GM20431 (cell line): ENCODE measurements around the gene KAT5.
"Not testable (repeated sequence)": the region's sequence is repeated elsewhere in the genome, so short reads cannot be mapped to it uniquely, and the experiment has no call there.

Source experiments
- in situ Hi-C: fragments of 300-500 bp; cut with MseI, MboI; formaldehyde crosslinking; loops from one replicate; pipeline ENCODE4 v1.15.0; 2020; ENCODE audit warnings: low sequenced_read_pairs; ENCODE audit not compliant: unreplicated experiment

Gene KAT5

DNA sequence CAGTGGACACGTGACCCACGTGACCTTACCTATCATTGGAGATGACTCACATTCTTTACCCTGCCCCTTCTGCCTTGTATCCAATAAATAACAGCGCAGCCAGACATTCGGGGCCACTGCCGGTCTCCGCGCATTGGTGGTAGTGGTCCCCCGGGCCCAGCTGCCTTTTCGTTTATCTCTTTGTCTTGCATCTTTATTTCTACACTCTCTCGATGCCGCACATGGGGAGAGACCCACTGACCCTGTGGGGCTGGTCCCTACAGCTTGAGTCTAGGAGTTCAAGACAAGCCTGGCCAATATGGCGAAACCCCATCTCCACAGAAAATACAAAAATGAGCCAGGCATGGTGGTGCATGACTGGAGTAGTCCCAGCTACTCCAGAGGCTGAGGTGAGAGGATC is 5.0 kb upstream of the KAT5 start:
- in situ Hi-C loops, result loop anchor here (25.0 kb wide), 1 partner anchor 280 kb away; no protein-coding TSS in a partner anchor

DNA sequence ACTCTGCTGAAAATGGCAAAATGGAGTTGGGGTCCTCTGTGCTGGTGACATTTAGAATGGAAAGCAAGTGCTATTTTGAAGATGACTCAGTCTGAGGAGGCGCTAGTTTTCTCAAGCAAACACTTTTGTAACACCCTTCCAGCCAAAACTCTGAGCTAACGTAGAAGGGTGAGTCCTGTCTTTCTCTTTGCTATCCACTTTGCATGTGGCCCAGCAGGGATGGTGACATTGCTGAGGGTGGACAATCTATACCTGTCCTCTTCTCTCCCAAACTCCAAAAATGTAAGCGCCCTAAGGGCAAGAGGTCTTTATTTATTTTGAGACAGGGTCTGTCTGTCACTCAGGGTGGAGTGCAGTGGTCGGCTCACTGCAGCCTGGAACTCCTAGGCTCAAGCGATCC is 3.6 kb upstream of the KAT5 start:
- in situ Hi-C loops, result loop anchor here (25.0 kb wide), 1 partner anchor 279 kb away; no protein-coding TSS in a partner anchor

DNA sequence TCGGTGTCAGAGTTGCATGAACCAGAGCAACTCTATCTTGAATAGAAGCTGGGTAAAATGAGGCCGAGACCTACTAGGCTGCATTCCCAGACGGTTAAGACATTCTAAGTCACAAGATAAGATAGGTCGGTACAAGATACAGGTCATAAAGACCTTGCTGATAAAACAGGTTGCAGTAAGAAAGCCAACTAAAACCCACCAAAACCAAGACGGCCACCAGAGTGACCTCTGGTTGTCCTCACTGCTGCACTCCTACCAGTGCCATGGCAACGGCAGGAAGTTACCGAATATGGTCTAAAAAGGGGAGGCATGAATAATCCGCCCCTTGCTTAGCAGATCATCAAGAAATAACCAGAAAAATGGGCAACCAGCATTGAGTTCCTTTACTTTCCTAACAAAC is 2.4 kb upstream of the KAT5 start:
- in situ Hi-C loops, result loop anchor here (10.0 to 25.0 kb wide), 2 partner anchors 105 to 278 kb away; no protein-coding TSS in a partner anchor

DNA sequence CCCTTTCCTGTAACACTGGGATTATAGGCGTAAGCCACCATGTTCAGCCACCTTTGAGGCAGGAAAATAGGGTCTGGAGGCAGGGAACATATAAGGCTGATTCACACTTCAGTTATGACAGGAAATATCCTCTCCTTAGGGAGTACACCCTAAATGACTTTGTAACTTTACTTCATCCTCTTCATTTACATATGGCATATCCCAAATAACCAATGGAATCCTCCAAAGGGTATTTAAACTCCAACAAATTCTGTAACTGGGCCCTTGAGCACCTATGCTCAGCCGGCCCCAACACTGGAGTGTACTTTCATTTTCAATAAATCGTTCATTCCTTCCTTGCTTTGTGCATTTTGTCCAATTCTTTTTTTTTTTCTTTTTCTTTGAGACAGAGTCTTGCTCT is 1.6 kb upstream of the KAT5 start:
- in situ Hi-C loops, result loop anchor here (10.0 to 25.0 kb wide), 2 partner anchors 104 to 277 kb away; no protein-coding TSS in a partner anchor

- in situ Hi-C loops, result loop anchor here (10.0 to 25.0 kb wide), 2 partner anchors 102 to 275 kb away; no protein-coding TSS in a partner anchor
Observed at GRCh38 chr11:65712633-65713076, 603 bp downstream of the KAT5 start.

GRCh38 chr11:65713212-65713969 is 1.3 kb downstream of the KAT5 start:
- in situ Hi-C loops, result loop anchor here (10.0 to 25.0 kb wide), 2 partner anchors 101 to 274 kb away; no protein-coding TSS in a partner anchor

DNA sequence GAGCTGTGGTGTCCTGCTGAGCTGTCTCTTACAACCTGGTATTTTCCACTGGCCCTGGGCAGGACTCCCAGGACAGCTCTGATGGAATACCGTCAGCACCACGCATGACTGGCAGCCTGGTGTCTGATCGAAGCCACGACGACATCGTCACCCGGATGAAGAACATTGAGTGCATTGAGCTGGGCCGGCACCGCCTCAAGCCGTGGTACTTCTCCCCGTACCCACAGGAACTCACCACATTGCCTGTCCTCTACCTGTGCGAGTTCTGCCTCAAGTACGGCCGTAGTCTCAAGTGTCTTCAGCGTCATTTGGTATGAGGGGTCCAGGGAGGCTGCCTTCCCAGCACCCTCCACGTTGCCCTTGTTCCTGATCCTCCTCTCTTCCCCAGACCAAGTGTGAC is 2.4 kb downstream of the KAT5 start:
- in situ Hi-C loops, result loop anchor here (10.0 to 25.0 kb wide), 2 partner anchors 100 to 273 kb away; no protein-coding TSS in a partner anchor

GRCh38 chr11:65716302-65716701 is 4.2 kb downstream of the KAT5 start:
- in situ Hi-C loops, result loop anchor here (10.0 to 25.0 kb wide), 2 partner anchors 98 to 271 kb away; no protein-coding TSS in a partner anchor

- in situ Hi-C loops, result loop anchor here (10.0 to 25.0 kb wide), 2 partner anchors 98 to 270 kb away; no protein-coding TSS in a partner anchor
Observed at GRCh38 chr11:65716774-65717405, 4.8 kb downstream of the KAT5 start.

- in situ Hi-C loops, result loop anchor here (10.0 to 25.0 kb wide), 2 partner anchors 97 to 269 kb away; no protein-coding TSS in a partner anchor
Observed at GRCh38 chr11:65717906-65718305, 5.9 kb downstream of the KAT5 start.

GRCh38 chr11:65718531-65718930 is 6.5 kb downstream of the KAT5 start:
- in situ Hi-C loops, result loop anchor here (10.0 to 25.0 kb wide), 2 partner anchors 96 to 269 kb away; no protein-coding TSS in a partner anchor

GRCh38 chr11:65718964-65719492 is 7.0 kb downstream of the KAT5 start:
- in situ Hi-C loops, result loop anchor here (10.0 to 25.0 kb wide), 2 partner anchors 96 to 268 kb away; no protein-coding TSS in a partner anchor

DNA sequence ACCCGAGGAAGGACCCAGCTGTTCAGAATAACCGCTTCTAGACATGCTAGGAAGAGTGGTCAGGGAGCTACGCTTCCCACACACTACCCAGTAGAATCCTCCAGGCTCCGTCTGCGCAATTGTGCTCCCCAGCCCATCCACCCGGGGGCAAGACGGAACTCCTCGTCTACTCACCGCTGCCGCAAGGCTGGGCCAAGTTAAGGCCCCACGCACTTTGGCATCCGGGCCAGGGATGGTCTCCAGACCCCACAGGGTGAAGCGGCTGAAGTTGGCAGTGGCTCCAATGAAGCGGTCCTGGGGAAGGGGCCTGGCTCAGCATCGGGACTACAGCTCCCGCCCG is 7.8 kb downstream of the KAT5 start:
- in situ Hi-C loops, result loop anchor here (10.0 to 25.0 kb wide), 2 partner anchors 95 to 267 kb away; no protein-coding TSS in a partner anchor

- in situ Hi-C loops, result loop anchor here (25.0 kb wide), 1 partner anchor 267 kb away; no protein-coding TSS in a partner anchor
Observed at GRCh38 chr11:65720211-65720934, 8.3 kb downstream of the KAT5 start, which contains the start of gene RNASEH2C. RNASEH2C (minus strand) TSS chr11:65720798; CDS start chr11:65720758, 40 bp downstream.

- in situ Hi-C loops, result loop anchor here (25.0 kb wide), 1 partner anchor 265 kb away; no protein-coding TSS in a partner anchor
Observed at GRCh38 chr11:65722261-65722660, 10.2 kb downstream of the KAT5 start.

GRCh38 chr11:65726660-65727059 is 14.6 kb downstream of the KAT5 start:
- in situ Hi-C loops, result no loop called here

DNA sequence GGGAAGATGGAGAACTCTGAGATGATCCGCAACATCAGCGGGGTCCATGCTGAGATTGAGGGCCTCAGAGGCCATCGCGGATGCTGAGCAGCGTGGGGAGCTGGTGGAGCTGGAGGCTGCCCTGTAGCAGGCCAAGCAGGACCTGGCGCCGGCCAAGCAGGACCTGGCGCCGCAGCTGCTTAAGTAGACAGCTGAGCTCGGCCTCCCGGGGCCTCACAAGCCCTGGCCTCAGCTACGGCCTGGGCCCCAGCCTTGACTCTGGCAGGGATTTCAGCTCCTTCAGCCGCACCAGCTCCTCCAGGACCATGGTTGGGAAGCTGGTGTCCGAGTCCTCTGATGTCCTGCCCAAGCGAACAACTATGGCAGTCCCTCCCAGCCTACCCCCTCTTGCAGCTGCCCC is 15.8 kb downstream of the KAT5 start:
- in situ Hi-C loops, result no loop called here

- in situ Hi-C loops, result no loop called here
Observed at GRCh38 chr11:65730461-65730860, 18.4 kb downstream of the KAT5 start.

GRCh38 chr11:65735111-65735510 is 23.1 kb downstream of the KAT5 start:
- in situ Hi-C loops, result not testable (repeated sequence)
